Endodermal cell (in vitro differentiated cells): ENCODE results near the gene ADGRF4. TPM values are rescaled to one million over a fixed set of nuclear protein-coding genes. Genes with fewer than 3 reads are reported as not detected.

Source experiments
- DNase-seq: peaks from one replicate; pipeline ENCODE4 v3.0.0-alpha.2; 2017
- H3K27ac ChIP-seq: 2 replicates; pipeline ENCODE4 v1.5.1; 2013; ENCODE audit warnings: mild to moderate bottlenecking, low read depth, low read length, moderate library complexity
- H3K27me3 ChIP-seq: 2 replicates; pipeline ENCODE4 v1.6.1; 2013; ENCODE audit warnings: mild to moderate bottlenecking, low read length, moderate library complexity; ENCODE audit not compliant: insufficient read depth, control insufficient read depth, poor library complexity, severe bottlenecking
- H3K36me3 ChIP-seq: 2 replicates; pipeline ENCODE4 v1.7.0; 2013; ENCODE audit warnings: mild to moderate bottlenecking, low read length, moderate library complexity; ENCODE audit not compliant: control insufficient read depth, insufficient read depth
- H3K4me1 ChIP-seq: one replicate; pipeline ENCODE4 v1.7.0; 2013; ENCODE audit warnings: low read length; ENCODE audit not compliant: control insufficient read depth, insufficient read depth
- H3K4me3 ChIP-seq: 2 replicates; pipeline ENCODE4 v1.5.1; 2013; ENCODE audit warnings: mild to moderate bottlenecking, low read length, moderate library complexity
- H3K9ac ChIP-seq: 2 replicates; pipeline ENCODE4 v1.6.1; 2013; ENCODE audit warnings: mild to moderate bottlenecking, low read length, moderate library complexity; ENCODE audit not compliant: poor library complexity, severe bottlenecking; ENCODE audit errors: extremely low read depth
- H3K9me3 ChIP-seq: 2 replicates; pipeline ENCODE4 v1.6.1; 2013; ENCODE audit warnings: mild to moderate bottlenecking, low read length, moderate library complexity; ENCODE audit not compliant: control insufficient read depth
- H3K27ac Mint-ChIP-seq: 2 replicates; pipeline ENCODE4 v1.8.0; 2020; ENCODE audit warnings: mixed read lengths
- H3K27me3 Mint-ChIP-seq: 2 replicates; pipeline ENCODE4 v1.8.0; 2021; ENCODE audit warnings: mild to moderate bottlenecking, mixed read lengths; ENCODE audit not compliant: insufficient read depth
- H3K36me3 Mint-ChIP-seq: 2 replicates; pipeline ENCODE4 v1.8.0; 2020; ENCODE audit warnings: low read depth, mixed read lengths
- H3K4me1 Mint-ChIP-seq: 2 replicates; pipeline ENCODE4 v1.8.0; 2020; ENCODE audit warnings: mixed read lengths
- H3K4me3 Mint-ChIP-seq: 2 replicates; pipeline ENCODE4 v1.8.0; 2020; ENCODE audit warnings: mild to moderate bottlenecking, moderate library complexity, mixed read lengths
- H3K9me3 Mint-ChIP-seq: 2 replicates; pipeline ENCODE4 v1.8.0; 2020; ENCODE audit warnings: mild to moderate bottlenecking, mixed read lengths
- WGBS, 2 experiments: methylation state at CpG; one replicate each; pipeline versions ENCODE4 v1.1.5 to v1.1.7; 2013; ENCODE audit warnings: missing lambda C conversion rate in 2 of 2, mixed read lengths in 1 of 2; ENCODE audit not compliant: insufficient coverage in 1 of 2, insufficient read length in 1 of 2; 5-methylcytosine and 5-hydroxymethylcytosine counted together
- total RNA-seq, 2 donors: library from RNA; stranded (reverse); fragmentation: NEBNext Ultra II Directional in 1 of 2; extraction: Animal tissue kit (Norgen Biotek cat#: 25700) in 1 of 2; gene quantifications; 2 replicates in 1 of 2; 3 replicates in 1 of 2; pipeline ENCODE4 v1.2.1, GENCODE V29; 2021
- TF ChIP-seq, protein P1 (sequence below): fragments of 200-600 bp; sonication (generic); conservative IDR thresholded peaks from 2 replicates; pipeline ENCODE4 v1.5.0; 2021; ENCODE audit warnings: antibody characterized with exemption, mild to moderate bottlenecking

ADGRF4 gene
- total RNA-seq, 2 donors from 2014 or later: 0.18 to 1.3 TPM

DNA sequence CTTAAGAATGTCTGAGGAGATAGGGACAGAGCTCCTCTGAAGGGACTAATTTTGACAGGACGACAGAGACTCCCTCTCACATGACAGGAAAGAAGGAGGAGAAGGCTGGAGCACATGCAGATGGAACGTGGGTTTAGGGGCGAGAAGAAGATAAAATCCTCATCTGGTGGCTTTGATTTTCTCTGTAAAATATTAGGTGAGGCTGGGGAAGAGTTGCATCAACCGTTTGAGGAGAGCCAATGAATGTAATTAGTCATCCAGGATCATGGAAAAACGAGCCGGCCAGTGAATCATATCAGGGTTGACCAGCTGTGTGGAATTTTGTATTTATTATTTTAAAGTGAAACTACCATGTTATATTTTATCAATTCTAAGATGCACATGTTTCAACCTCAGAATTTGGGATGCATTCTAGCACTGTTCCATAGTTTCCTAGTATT, 46.9 kb upstream of the ADGRF4 start:
- TF ChIP-seq, protein P1, sequence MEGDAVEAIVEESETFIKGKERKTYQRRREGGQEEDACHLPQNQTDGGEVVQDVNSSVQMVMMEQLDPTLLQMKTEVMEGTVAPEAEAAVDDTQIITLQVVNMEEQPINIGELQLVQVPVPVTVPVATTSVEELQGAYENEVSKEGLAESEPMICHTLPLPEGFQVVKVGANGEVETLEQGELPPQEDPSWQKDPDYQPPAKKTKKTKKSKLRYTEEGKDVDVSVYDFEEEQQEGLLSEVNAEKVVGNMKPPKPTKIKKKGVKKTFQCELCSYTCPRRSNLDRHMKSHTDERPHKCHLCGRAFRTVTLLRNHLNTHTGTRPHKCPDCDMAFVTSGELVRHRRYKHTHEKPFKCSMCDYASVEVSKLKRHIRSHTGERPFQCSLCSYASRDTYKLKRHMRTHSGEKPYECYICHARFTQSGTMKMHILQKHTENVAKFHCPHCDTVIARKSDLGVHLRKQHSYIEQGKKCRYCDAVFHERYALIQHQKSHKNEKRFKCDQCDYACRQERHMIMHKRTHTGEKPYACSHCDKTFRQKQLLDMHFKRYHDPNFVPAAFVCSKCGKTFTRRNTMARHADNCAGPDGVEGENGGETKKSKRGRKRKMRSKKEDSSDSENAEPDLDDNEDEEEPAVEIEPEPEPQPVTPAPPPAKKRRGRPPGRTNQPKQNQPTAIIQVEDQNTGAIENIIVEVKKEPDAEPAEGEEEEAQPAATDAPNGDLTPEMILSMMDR: no peak
- Histone ChIP-seq H3K27ac (no peak overlapping the region), H3K36me3 (no peaks in the 10 kb centered on the region), H3K9me3 (peaks cover 15% of the 10 kb centered on the region), H3K4me3 (no peak overlapping the region), H3K9ac (no peak overlapping the region), H3K4me1 (no peaks in the 10 kb centered on the region), H3K27me3 (no peaks in the 10 kb centered on the region)
- Mint-ChIP-seq H3K27me3 (no peaks in the 10 kb centered on the region), H3K4me3 (no peak overlapping the region), H3K27ac (no peak overlapping the region), H3K9me3 (peaks cover 6% of the 10 kb centered on the region), H3K4me1 (peaks cover 8% of the 10 kb centered on the region), H3K36me3 (no peaks in the 10 kb centered on the region)
- WGBS, 2 experiments: 77 to 85% methylated on average over 4 to 6 of the region's 6 CpGs
- no peak for DNase-seq

DNA sequence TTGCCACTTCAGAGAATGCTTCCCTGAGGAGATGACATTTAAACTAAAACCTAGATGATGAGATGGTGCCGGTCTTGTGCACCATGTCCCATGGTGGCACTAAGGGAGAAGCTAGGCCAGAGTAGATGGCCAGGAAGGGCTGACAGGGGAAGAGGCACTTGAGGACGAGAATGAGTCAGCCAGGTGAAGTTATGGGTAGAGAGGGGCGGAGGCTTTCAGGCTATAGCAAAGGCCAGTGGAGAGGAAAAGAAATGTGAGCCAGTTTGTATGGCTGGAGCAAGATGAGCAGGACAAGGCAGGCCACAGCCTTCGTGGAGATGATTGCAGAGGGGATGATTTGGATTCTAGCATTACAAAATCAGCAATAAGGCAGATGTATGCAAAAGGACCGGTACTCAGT, 44.7 kb upstream of the ADGRF4 start:
- WGBS, 2 experiments: 71 to 73% methylated on average over 5 of the region's 5 CpGs
- Mint-ChIP-seq H3K27ac (no peak overlapping the region), H3K4me3 (no peak overlapping the region), H3K4me1 (peaks cover 18% of the 10 kb centered on the region), H3K9me3 (peaks cover 6% of the 10 kb centered on the region), H3K36me3 (no peaks in the 10 kb centered on the region), H3K27me3 (no peaks in the 10 kb centered on the region)
- H3K4me1 ChIP-seq: no peaks in the 10 kb centered on the region
- H3K27me3 ChIP-seq: no peaks in the 10 kb centered on the region
- H3K36me3 ChIP-seq: no peaks in the 10 kb centered on the region
- TF ChIP-seq, protein P1: no peak
- H3K4me3 ChIP-seq: no peak overlapping the region
- H3K9ac ChIP-seq: no peak overlapping the region
- H3K9me3 ChIP-seq: peaks cover 15% of the 10 kb centered on the region
- no peak for DNase-seq
- no peak overlapping the region for H3K27ac ChIP-seq

DNA sequence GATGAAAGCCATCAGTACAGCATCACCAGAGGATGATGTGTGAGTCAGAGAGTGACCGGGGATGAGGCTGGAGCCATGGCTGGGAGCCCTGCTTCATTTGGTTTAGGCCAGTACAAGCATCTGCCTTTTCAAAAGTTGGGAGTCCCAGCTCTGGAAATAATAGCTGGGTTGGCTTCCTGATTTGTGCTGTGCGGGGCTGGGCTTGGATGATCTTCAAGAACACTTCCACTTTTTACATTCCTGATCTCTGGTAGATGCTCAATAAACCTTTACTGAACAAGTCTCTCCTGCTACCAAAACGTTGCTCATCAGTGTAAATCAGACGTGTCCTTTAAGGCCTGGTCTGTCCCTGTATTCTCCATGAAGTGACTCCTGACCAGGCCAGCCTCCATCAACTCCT, 44.1 kb upstream of the ADGRF4 start:
- H3K9me3 Mint-ChIP-seq: peaks cover 6% of the 10 kb centered on the region
- no peak overlapping the region for H3K27ac ChIP-seq
- no peak overlapping the region for H3K27ac Mint-ChIP-seq
- H3K4me3 Mint-ChIP-seq: no peak overlapping the region
- H3K4me1 ChIP-seq: no peaks in the 10 kb centered on the region
- TF ChIP-seq, protein P1: no peak
- WGBS, 2 experiments: 80 to 96% methylated on average over 4 of the region's 4 CpGs
- DNase-seq: no peak
- H3K36me3 Mint-ChIP-seq: no peaks in the 10 kb centered on the region
- H3K4me1 Mint-ChIP-seq: peaks cover 18% of the 10 kb centered on the region
- no peak overlapping the region for H3K4me3 ChIP-seq
- H3K9ac ChIP-seq: no peak overlapping the region
- H3K36me3 ChIP-seq: no peaks in the 10 kb centered on the region
- H3K27me3 ChIP-seq: no peaks in the 10 kb centered on the region
- H3K9me3 ChIP-seq: peaks cover 15% of the 10 kb centered on the region
- no peaks in the 10 kb centered on the region for H3K27me3 Mint-ChIP-seq
